BJ (cell line): ENCODE results near the gene CLIC5. TPM values are rescaled to one million over a fixed set of nuclear protein-coding genes. Genes with fewer than 3 reads are reported as not detected.

Experiments
- CTCF ChIA-PET: fragments of 350-600 bp; formaldehyde crosslinking; extraction: SDS; loops from one replicate; lab custom pipeline; 2021; ENCODE audit warnings: antibody characterized with exemption, inconsistent platforms; lab: Yijun Ruan, JAX
- POLR2A ChIA-PET: fragments of 300-600 bp; sonication (Branson Sonifier 250); formaldehyde crosslinking; extraction: SDS; loops from one replicate; lab custom pipeline; 2021; ENCODE audit warnings: antibody characterized with exemption; lab: Charles Lee
- DNase-seq: peaks from one replicate; pipeline ENCODE4 v3.0.0-alpha.2; 2011; ENCODE audit warnings: low read depth
- H3K27me3 ChIP-seq: 2 replicates; pipeline ENCODE4 v1.6.0; 2011; ENCODE audit warnings: low read length; ENCODE audit not compliant: control insufficient read depth, insufficient read depth
- H3K36me3 ChIP-seq: 2 replicates; pipeline ENCODE4 v1.5.1; 2011; ENCODE audit warnings: low read length; ENCODE audit not compliant: control insufficient read depth, insufficient read depth
- H3K4me3 ChIP-seq: 2 replicates; pipeline ENCODE4 v1.5.1; 2011; ENCODE audit warnings: low read depth, mild to moderate bottlenecking, control low read depth, low read length
- CTCF ChIP-seq: IDR thresholded peaks from 2 replicates; pipeline ENCODE4 v1.5.1; 2011; ENCODE audit warnings: low read depth, mild to moderate bottlenecking, control low read depth, inconsistent platforms, low read length, moderate library complexity; ENCODE audit not compliant: insufficient read depth
- polyA plus RNA-seq: library from polyadenylated mRNA; depleted of rRNA; stranded (reverse); fragments of >200 nt; gene quantifications from 2 replicates; pipeline ENCODE4 v1.2.3, GENCODE V29; 2011

CLIC5 gene
- polyA plus RNA-seq, 1 experiment = not detected

DNA sequence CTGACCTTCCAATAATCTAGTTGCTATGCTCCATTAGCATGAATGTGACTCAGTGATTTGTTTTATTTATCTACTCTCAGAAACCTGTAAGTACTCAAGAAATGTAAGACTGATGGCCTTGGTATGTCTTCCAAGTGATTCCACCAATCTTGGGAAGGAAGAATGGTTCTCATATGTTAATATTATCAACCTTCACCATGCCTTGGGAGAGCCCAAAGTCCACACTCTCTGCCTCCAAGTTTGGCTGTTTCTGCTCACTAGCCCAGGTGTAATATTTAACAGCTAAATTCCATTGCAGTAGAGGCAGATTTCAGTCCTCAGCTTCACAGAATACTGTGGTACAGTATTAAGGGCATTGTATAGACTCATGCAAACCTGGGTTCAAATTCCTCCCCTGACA, 51.8 kb downstream of the CLIC5 start:
- H3K27me3 ChIP-seq = no peaks in the 10 kb centered on the region
- DNase-seq = no peak
- CTCF ChIA-PET = interaction anchor here (1.5 kb wide), 1 partner anchor 30 kb away, joined by 3 read pairs; no protein-coding TSS in a partner anchor
- no peak overlapping the region for H3K4me3 ChIP-seq
- H3K36me3 ChIP-seq = no peaks in the 10 kb centered on the region; the same call in 1 of the 2 replicates
- POLR2A ChIA-PET = no interaction called here
- TF ChIP-seq CTCF = no peak

GRCh38 chr6:45961125-45961524, 54.5 kb downstream of the CLIC5 start:
- DNase-seq = no peak
- no peaks in the 10 kb centered on the region for H3K27me3 ChIP-seq
- no peaks in the 10 kb centered on the region; the same call in 1 of the 2 replicates for H3K36me3 ChIP-seq
- ChIA-PET POLR2A (no interaction called here), CTCF (interaction anchor here (0.9 to 1.1 kb wide), 2 partner anchors 15 to 30 kb away, joined by 3 to 5 read pairs; no protein-coding TSS in a partner anchor)
- H3K4me3 ChIP-seq = no peak overlapping the region
- no peak for TF ChIP-seq CTCF

GRCh38 chr6:45959534-45960145, 56.0 kb downstream of the CLIC5 start:
- peak; percentile 24 for DNase-seq
- TF ChIP-seq CTCF = no peak
- CTCF ChIA-PET = interaction anchor here (0.6 to 1.4 kb wide), 2 partner anchors 9 to 1310 kb away, joined by 3 read pairs; no protein-coding TSS in a partner anchor
- Histone ChIP-seq H3K36me3 (no peaks in the 10 kb centered on the region; the same call in 1 of the 2 replicates), H3K27me3 (no peaks in the 10 kb centered on the region; the same call in 1 of the 2 replicates), H3K4me3 (no peak overlapping the region)
- POLR2A ChIA-PET = no interaction called here

- CTCF ChIA-PET = interaction anchor here (0.7 to 2.8 kb wide), 2 partner anchors 9 to 10 kb away, joined by 3 to 15 read pairs; no protein-coding TSS in a partner anchor
- TF ChIP-seq CTCF = no peak
- POLR2A ChIA-PET = no interaction called here
- Histone ChIP-seq H3K36me3 (no peaks in the 10 kb centered on the region), H3K4me3 (no peak overlapping the region), H3K27me3 (peaks cover 3% of the 10 kb centered on the region)
- DNase-seq = no peak
Measured at GRCh38 chr6:45956663-45957062, 59.0 kb downstream of the CLIC5 start.

- ChIA-PET POLR2A (no interaction called here), CTCF (interaction anchor here (2.8 kb wide), 1 partner anchor 9 kb away, joined by 15 read pairs; no protein-coding TSS in a partner anchor)
- Histone ChIP-seq H3K4me3 (no peak overlapping the region), H3K36me3 (no peaks in the 10 kb centered on the region), H3K27me3 (peaks cover 4% of the 10 kb centered on the region)
- DNase-seq = no peak
- TF ChIP-seq CTCF = no peak
Measured at GRCh38 chr6:45956176-45956575, 59.5 kb downstream of the CLIC5 start.
